ENCODE measurements around the gene EMX1. TPM values are rescaled to one million over a fixed set of nuclear protein-coding genes. Genes with fewer than 3 reads are reported as not detected.

Gene EMX1
- total RNA-seq, 4 donors from 2014 or later: 0.26 TPM; not detected in 3

GRCh38 chr2:72963423-72964145, 46.3 kb downstream of the EMX1 start:
- no peak overlapping the region for H3K4me3 ChIP-seq (ENCODE audit: low read depth, poor library complexity, severe bottlenecking)
- TF ChIP-seq CTCF (IDR thresholded peaks at IDR 0.05): no peak
- TF ChIP-seq POLR2A (IDR thresholded peaks at IDR 0.05): no peak
- WGBS, 2 donors: 87 to 89% methylated on average over 10 of the region's 10 CpGs
- no peak for DNase-seq (ENCODE audit: low spot score in 2 of 2)
- intact Hi-C loops (cut with DNase I; ENCODE audit: low total_unique reads): no loop called here

GRCh38 chr2:72964146-72964525, 46.8 kb downstream of the EMX1 start:
- TF ChIP-seq CTCF (IDR thresholded peaks at IDR 0.05): no peak
- no peak for TF ChIP-seq POLR2A (IDR thresholded peaks at IDR 0.05)
- H3K4me3 ChIP-seq (ENCODE audit: low read depth, poor library complexity, severe bottlenecking): no peak overlapping the region
- 92 to 96% methylated on average over 6 of the region's 6 CpGs for WGBS, 2 donors
- DNase-seq (ENCODE audit: low spot score in 2 of 2): no peak
- intact Hi-C loops (cut with DNase I; ENCODE audit: low total_unique reads): no loop called here

GRCh38 chr2:72965016-72965415, 47.7 kb downstream of the EMX1 start:
- no peak for TF ChIP-seq POLR2A (IDR thresholded peaks at IDR 0.05)
- no peak for TF ChIP-seq CTCF (IDR thresholded peaks at IDR 0.05)
- no peak overlapping the region for H3K4me3 ChIP-seq (ENCODE audit: low read depth, poor library complexity, severe bottlenecking)
- WGBS, 2 donors: 90 to 94% methylated on average over 12 of the region's 12 CpGs
- intact Hi-C loops (cut with DNase I; ENCODE audit: low total_unique reads): no loop called here
- DNase-seq (ENCODE audit: low spot score in 2 of 2): no peak

- intact Hi-C loops (cut with DNase I; ENCODE audit: low total_unique reads): no loop called here
- H3K4me3 ChIP-seq (ENCODE audit: low read depth, poor library complexity, severe bottlenecking): no peak overlapping the region
- DNase-seq (ENCODE audit: low spot score in 2 of 2): no peak
- WGBS, 2 donors: 94 to 95% methylated on average over 14 of the region's 14 CpGs
- TF ChIP-seq POLR2A (IDR thresholded peaks at IDR 0.05) (no peak), CTCF (IDR thresholded peaks at IDR 0.05) (no peak)
Observed at GRCh38 chr2:72965770-72966450, 48.6 kb downstream of the EMX1 start.

GRCh38 chr2:72968286-72968685, 51.0 kb downstream of the EMX1 start:
- DNase-seq (ENCODE audit: low spot score in 2 of 2): no peak
- no peak overlapping the region for H3K4me3 ChIP-seq (ENCODE audit: low read depth, poor library complexity, severe bottlenecking)
- intact Hi-C loops (cut with DNase I; ENCODE audit: low total_unique reads): no loop called here
- 94 to 95% methylated on average over 8 of the region's 8 CpGs for WGBS, 2 donors
- TF ChIP-seq POLR2A (IDR thresholded peaks at IDR 0.05): no peak
- no peak for TF ChIP-seq CTCF (IDR thresholded peaks at IDR 0.05)

Data from lower leg skin (tissue), 4 donors.